HL-60 (cell line): ENCODE data around the gene HDAC7.

Experiments
- DNase-seq, 2 experiments: peaks; one replicate each; pipeline ENCODE4 v3.0.0-alpha.2; 2010 to 2020; ENCODE audit warnings: low read depth in 1 of 2, low spot score in 1 of 2
- H3K27ac ChIP-seq: fragments of 250-450 bp; sonication (Bioruptor Pico); replicated peaks from 2 replicates; pipeline ENCODE4 v1.5.1; 2020; ENCODE audit warnings: mild to moderate bottlenecking, moderate library complexity
- H3K27me3 ChIP-seq: fragments of 250-450 bp; sonication (Bioruptor Pico); 2 replicates; pipeline ENCODE4 v1.5.1; 2021; ENCODE audit warnings: mild to moderate bottlenecking, moderate library complexity; ENCODE audit not compliant: insufficient read depth, poor library complexity, severe bottlenecking
- H3K4me3 ChIP-seq: replicated peaks from 2 replicates; pipeline ENCODE4 v1.5.1; 2011; ENCODE audit warnings: mild to moderate bottlenecking, control low read depth, low read length; ENCODE audit not compliant: insufficient read depth
- GABPA ChIP-seq: IDR thresholded peaks from 2 replicates; pipeline ENCODE4 v1.6.1; 2012; ENCODE audit warnings: low read depth
- POLR2AphosphoS5 ChIP-seq: IDR thresholded peaks from 2 replicates; pipeline ENCODE4 v1.6.1; 2012; ENCODE audit warnings: low read depth
- SPI1 ChIP-seq: IDR thresholded peaks from 2 replicates; pipeline ENCODE4 v1.6.1; 2012; ENCODE audit warnings: low read depth, mild to moderate bottlenecking, borderline replicate concordance
- TF ChIP-seq, protein P1 (sequence below): IDR thresholded peaks from 2 replicates; pipeline ENCODE4 v1.6.1; 2012; ENCODE audit warnings: low read depth; ENCODE audit not compliant: insufficient replicate concordance
- TF ChIP-seq, protein P2 (sequence below): IDR thresholded peaks from one replicate; pipeline ENCODE4 v1.5.1; 2011; ENCODE audit warnings: low read length, control low read depth, inconsistent platforms; ENCODE audit not compliant: insufficient read depth

HDAC7 gene

DNA sequence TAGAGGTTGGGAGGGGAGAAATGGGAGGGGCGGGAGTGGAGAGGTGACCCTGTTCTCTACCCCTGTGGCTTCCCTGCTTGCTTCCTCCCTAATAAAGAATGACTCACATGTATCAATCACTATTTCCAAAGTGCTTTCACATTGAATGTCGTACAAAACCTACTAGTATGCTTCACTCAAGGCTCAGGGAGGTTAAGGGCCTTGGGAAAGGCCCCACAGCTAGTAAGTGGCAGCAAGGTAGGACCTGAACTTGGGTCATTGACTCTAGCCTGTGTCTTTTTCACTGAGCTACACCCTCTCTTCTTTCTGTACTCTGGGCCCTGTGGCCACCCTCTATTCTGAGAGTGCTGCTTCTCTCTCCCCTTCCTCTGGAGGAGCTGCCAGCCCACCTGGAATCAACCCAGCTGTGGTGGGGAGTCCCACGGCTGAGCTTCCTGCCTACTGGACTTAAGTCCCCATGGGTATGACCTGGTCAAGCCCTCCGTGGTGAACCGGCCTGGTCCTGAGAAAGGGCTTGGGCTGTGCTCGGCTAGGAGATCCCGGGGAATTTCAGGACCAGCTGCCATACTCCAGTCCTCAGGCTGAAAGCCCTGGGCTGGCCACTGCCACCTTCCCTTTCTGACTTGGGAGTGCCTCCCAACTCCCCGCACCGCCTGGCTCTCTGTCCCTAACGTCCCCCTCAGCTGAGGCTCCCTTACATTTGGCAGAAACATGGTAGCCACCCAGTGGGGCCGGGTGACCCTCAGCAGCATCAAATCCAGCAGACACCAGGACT, 33.6 kb downstream of the HDAC7 start:
- TF ChIP-seq GABPA: no peak
- no peak for TF ChIP-seq POLR2AphosphoS5
- TF ChIP-seq, protein P1, sequence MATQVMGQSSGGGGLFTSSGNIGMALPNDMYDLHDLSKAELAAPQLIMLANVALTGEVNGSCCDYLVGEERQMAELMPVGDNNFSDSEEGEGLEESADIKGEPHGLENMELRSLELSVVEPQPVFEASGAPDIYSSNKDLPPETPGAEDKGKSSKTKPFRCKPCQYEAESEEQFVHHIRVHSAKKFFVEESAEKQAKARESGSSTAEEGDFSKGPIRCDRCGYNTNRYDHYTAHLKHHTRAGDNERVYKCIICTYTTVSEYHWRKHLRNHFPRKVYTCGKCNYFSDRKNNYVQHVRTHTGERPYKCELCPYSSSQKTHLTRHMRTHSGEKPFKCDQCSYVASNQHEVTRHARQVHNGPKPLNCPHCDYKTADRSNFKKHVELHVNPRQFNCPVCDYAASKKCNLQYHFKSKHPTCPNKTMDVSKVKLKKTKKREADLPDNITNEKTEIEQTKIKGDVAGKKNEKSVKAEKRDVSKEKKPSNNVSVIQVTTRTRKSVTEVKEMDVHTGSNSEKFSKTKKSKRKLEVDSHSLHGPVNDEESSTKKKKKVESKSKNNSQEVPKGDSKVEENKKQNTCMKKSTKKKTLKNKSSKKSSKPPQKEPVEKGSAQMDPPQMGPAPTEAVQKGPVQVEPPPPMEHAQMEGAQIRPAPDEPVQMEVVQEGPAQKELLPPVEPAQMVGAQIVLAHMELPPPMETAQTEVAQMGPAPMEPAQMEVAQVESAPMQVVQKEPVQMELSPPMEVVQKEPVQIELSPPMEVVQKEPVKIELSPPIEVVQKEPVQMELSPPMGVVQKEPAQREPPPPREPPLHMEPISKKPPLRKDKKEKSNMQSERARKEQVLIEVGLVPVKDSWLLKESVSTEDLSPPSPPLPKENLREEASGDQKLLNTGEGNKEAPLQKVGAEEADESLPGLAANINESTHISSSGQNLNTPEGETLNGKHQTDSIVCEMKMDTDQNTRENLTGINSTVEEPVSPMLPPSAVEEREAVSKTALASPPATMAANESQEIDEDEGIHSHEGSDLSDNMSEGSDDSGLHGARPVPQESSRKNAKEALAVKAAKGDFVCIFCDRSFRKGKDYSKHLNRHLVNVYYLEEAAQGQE: no peak
- TF ChIP-seq SPI1: no peak
- TF ChIP-seq, protein P2, sequence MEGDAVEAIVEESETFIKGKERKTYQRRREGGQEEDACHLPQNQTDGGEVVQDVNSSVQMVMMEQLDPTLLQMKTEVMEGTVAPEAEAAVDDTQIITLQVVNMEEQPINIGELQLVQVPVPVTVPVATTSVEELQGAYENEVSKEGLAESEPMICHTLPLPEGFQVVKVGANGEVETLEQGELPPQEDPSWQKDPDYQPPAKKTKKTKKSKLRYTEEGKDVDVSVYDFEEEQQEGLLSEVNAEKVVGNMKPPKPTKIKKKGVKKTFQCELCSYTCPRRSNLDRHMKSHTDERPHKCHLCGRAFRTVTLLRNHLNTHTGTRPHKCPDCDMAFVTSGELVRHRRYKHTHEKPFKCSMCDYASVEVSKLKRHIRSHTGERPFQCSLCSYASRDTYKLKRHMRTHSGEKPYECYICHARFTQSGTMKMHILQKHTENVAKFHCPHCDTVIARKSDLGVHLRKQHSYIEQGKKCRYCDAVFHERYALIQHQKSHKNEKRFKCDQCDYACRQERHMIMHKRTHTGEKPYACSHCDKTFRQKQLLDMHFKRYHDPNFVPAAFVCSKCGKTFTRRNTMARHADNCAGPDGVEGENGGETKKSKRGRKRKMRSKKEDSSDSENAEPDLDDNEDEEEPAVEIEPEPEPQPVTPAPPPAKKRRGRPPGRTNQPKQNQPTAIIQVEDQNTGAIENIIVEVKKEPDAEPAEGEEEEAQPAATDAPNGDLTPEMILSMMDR: no peak
- Histone ChIP-seq H3K27me3 (no peaks in the 10 kb centered on the region), H3K27ac (no peak overlapping the region), H3K4me3 (no peak overlapping the region)
- DNase-seq: no peak

DNA sequence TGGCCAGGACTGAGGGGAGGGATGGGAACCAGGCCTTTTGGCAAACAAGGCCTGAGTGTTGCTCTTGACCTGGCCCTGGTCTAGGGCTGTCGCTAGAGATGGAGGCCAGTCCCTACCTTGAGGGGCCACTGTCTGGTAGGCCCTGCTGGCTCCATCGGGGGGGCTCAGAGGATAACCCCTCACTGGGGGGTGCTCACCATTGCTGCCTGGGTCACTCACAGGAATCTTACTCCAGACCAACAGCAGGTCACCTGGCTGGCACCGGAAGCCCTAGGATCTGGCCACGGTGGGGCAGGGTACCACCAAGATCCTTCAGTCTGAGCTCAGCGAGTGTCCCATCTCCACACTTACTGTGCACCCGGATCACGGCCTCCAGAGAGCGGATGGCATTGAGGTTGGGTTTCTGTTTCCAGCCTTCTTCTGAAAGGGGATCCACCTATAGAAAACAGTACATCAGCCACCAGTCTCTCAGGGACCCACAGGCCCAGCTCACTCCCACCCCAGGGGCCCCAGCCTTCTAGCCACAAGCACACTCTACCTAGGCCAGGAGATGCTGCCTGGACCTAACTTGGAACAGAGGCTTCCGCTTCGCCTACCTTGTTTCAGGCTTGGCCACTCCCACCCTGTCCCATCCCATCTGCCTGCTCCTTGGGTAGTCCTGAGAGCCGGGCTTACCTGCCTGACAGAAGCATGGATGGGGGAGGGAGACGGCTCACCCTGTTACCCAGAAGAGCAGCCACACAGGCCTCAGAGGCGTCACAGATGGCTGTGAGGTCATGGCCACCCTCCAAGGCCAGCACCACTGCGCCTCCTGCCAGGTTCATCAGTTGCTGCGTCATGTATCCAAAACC, 34.4 kb downstream of the HDAC7 start:
- Histone ChIP-seq H3K27me3 (no peaks in the 10 kb centered on the region), H3K27ac (no peak overlapping the region), H3K4me3 (no peak overlapping the region)
- no peak for DNase-seq
- TF ChIP-seq SPI1 (no peak), POLR2AphosphoS5 (no peak), GABPA (no peak)
- TF ChIP-seq, protein P1: no peak
- TF ChIP-seq, protein P2: no peak

DNA sequence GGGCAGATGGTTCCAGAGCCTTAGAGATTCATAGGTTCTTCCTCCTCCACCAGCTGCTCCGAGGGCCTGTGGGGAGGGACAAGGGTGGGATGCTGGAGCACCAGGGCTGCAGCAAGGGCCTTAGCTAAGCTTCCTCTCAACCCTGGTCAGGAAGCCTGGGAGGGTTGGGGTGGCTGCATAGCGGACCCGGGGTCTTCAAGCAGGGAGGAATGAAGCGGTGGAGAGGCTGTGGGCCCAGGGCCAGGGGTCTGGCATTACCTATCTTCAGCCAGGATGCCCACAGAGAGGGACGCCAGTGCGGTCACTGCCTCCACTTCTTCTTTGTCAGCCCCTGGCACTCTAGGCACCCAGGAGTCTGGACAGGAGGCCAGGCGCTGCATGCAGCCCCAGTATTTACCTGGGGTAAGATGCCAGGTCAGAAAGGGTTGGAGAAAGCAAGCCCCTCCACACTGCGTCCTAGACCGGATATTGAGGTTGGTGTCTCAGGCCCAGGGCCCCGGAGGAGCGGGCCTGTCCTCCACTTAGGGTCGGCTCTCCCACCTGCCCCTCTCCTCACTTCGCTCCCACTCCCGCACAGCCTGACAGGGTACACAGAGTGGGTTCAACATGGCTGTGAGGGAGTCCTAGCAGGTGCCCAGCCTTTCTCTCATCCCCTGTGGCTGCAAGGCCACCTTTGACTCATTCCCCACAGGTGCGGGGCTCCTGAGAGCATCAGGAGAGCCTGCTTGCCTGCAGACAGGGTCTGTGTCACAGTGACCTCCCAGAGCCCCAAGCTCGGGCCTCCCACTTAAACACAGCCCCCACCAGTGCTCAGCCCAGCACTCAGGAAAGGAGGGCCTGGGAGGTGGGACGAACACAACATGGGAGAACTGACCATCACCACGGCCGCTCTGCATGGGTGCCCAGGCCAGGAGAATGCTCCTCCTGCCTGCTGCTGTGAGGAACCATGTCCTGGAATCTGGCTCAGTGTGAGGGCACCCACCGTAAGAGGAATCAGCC, 35.6 kb downstream of the HDAC7 start:
- TF ChIP-seq, protein P1: no peak
- TF ChIP-seq, protein P2: no peak
- TF ChIP-seq POLR2AphosphoS5 (no peak), SPI1 (no peak), GABPA (no peak)
- Histone ChIP-seq H3K27ac (no peak overlapping the region), H3K27me3 (no peaks in the 10 kb centered on the region), H3K4me3 (no peak overlapping the region)
- no peak for DNase-seq
